ENCODE measurements around the gene PRDM4. TPM values are rescaled to one million over a fixed set of nuclear protein-coding genes. Genes with fewer than 3 reads are reported as not detected.
"Not testable (repeated sequence)": the region's sequence is repeated elsewhere in the genome, so short reads cannot be mapped to it uniquely, and the experiment has no call there.

PRDM4 gene
- polyA plus RNA-seq, 3 donors = 6.5 to 16.4 (median 7.0) TPM

GRCh38 chr12:107715780-107716179 lies 45.2 kb downstream of the PRDM4 start:
- H4K20me1 ChIP-seq (ENCODE audit: insufficient read depth, low read length) = no peaks in the 10 kb centered on the region
- H3K27ac Mint-ChIP-seq = no peak overlapping the region
- H2AFZ ChIP-seq (ENCODE audit: insufficient read depth, low read depth, low read length, poor library complexity, severe bottlenecking) = no peak overlapping the region
- H3K36me3 ChIP-seq (replicated peaks in 1 of 2; ENCODE audit: control insufficient read depth in 1 of 2, insufficient read depth in 2 of 2, low read length in 2 of 2) = peaks cover 50 to 55% of the 10 kb centered on the region in 2 donors
- intact Hi-C loops (cut with micrococcal nuclease) = no loop called here
- H3K27me3 ChIP-seq (ENCODE audit: control insufficient read depth in 2 of 2, insufficient read depth in 2 of 2, low read length in 2 of 2) = no peaks in the 10 kb centered on the region
- no peak overlapping the region for H3K4me2 ChIP-seq (replicated peaks; ENCODE audit: extremely low read depth, low read length, poor library complexity, severe bottlenecking)
- peaks cover 0 to 5% (median 0%) of the 10 kb centered on the region in 3 donors for H3K27me3 Mint-ChIP-seq (ENCODE audit: low read depth in 3 of 3)
- no peak overlapping the region for H3K9ac ChIP-seq (ENCODE audit: insufficient read depth, low read length, poor library complexity, severe bottlenecking)
- no peaks in the 10 kb centered on the region for H3K4me1 ChIP-seq (ENCODE audit: control insufficient read depth in 1 of 2, insufficient read depth in 2 of 2, low read length in 2 of 2)
- H3K27ac ChIP-seq (ENCODE audit: low read depth in 1 of 2, low read length in 2 of 2) = no peak overlapping the region
- no peaks in the 10 kb centered on the region for H3K9me3 ChIP-seq (replicated peaks in 1 of 2; ENCODE audit: control insufficient read depth in 1 of 2, insufficient read depth in 1 of 2, low read length in 2 of 2)
- no peaks in the 10 kb centered on the region for H3K9me3 Mint-ChIP-seq
- H3K36me3 Mint-ChIP-seq = peaks cover 53 to 59% of the 10 kb centered on the region in 2 donors
- H3K4me3 ChIP-seq (replicated peaks in 1 of 3; ENCODE audit: low read depth in 2 of 3, low read length in 3 of 3) = no peak overlapping the region
- no peaks in the 10 kb centered on the region for H3K79me2 ChIP-seq (ENCODE audit: insufficient read depth, low read length)
- H3K4me3 Mint-ChIP-seq = no peak overlapping the region
- no peaks in the 10 kb centered on the region for H3K4me1 Mint-ChIP-seq
- TF ChIP-seq CTCF (IDR thresholded peaks at IDR 0.05) = no peak
- DNase-seq = no peak

- H3K27me3 Mint-ChIP-seq (ENCODE audit: low read depth in 3 of 3); H3K9ac ChIP-seq (ENCODE audit: insufficient read depth, low read length, poor library complexity, severe bottlenecking); H3K27ac Mint-ChIP-seq; H3K9me3 ChIP-seq (replicated peaks in 1 of 2; ENCODE audit: control insufficient read depth in 1 of 2, insufficient read depth in 1 of 2, low read length in 2 of 2); H3K4me1 ChIP-seq (ENCODE audit: control insufficient read depth in 1 of 2, insufficient read depth in 2 of 2, low read length in 2 of 2); H3K4me3 ChIP-seq (replicated peaks in 1 of 3; ENCODE audit: low read depth in 2 of 3, low read length in 3 of 3); H3K4me2 ChIP-seq (replicated peaks; ENCODE audit: extremely low read depth, low read length, poor library complexity, severe bottlenecking); H3K9me3 Mint-ChIP-seq; H3K4me3 Mint-ChIP-seq; DNase-seq; intact Hi-C loops (cut with micrococcal nuclease); H4K20me1 ChIP-seq (ENCODE audit: insufficient read depth, low read length); H3K27ac ChIP-seq (ENCODE audit: low read depth in 1 of 2, low read length in 2 of 2); H2AFZ ChIP-seq (ENCODE audit: insufficient read depth, low read depth, low read length, poor library complexity, severe bottlenecking); H3K79me2 ChIP-seq (ENCODE audit: insufficient read depth, low read length); H3K27me3 ChIP-seq (ENCODE audit: control insufficient read depth in 2 of 2, insufficient read depth in 2 of 2, low read length in 2 of 2); H3K4me1 Mint-ChIP-seq: not testable (repeated sequence)
- WGBS (ENCODE audit: insufficient coverage) = no CpG with 5 or more reads among the region's 5 CpGs
- H3K36me3 ChIP-seq (replicated peaks in 1 of 2; ENCODE audit: control insufficient read depth in 1 of 2, insufficient read depth in 2 of 2, low read length in 2 of 2) = peaks cover 71 to 84% of the 10 kb centered on the region in 2 donors
- peaks cover 85 to 93% of the 10 kb centered on the region in 2 donors for H3K36me3 Mint-ChIP-seq
These were observed 55.4 kb downstream of the PRDM4 start for GRCh38 chr12:107705522-107705921.

Data from CD14-positive monocyte (primary cell).